Smooth muscle cell of the pulmonary artery (primary cell): ENCODE results near the gene EMP1. TPM values are rescaled to one million over a fixed set of nuclear protein-coding genes. Genes with fewer than 3 reads are reported as not detected.

Experiments
- total RNA-seq: library from RNA; depleted of rRNA; stranded (reverse); fragments of >200 nt; gene quantifications from 2 replicates; pipeline ENCODE4 v1.2.3, GENCODE V29; 2014

Gene EMP1
- total RNA-seq: 65.4 and 65.7 TPM in 2 replicates

GRCh38 chr12:13196130-13196921 is at the start of gene EMP1:
Gene EMP1 (plus strand): TSS chr12:13196726. CDS start chr12:13211511, 14,785 bp downstream.

Other genes with a start within 250 kb of the EMP1 start
- 0.13 TPM in 1 of 2 replicates, not detected in the other for gene GPRC5D, start 244.6 kb upstream of the EMP1 start, total RNA-seq
- 24.9 and 26.4 TPM in 2 replicates for gene HEBP1, start 196.5 kb upstream of the EMP1 start, total RNA-seq
- gene FAM234B, start 152.3 kb upstream of the EMP1 start, total RNA-seq: 11.0 and 12.6 TPM in 2 replicates
- gene GSG1, start 93.1 kb upstream of the EMP1 start, total RNA-seq: 0.07 and 0.39 TPM in 2 replicates